NCI-H524 (cell line): Measurements from ENCODE around the gene NUDT13.
"Not testable (repeated sequence)": the region's sequence is repeated elsewhere in the genome, so short reads cannot be mapped to it uniquely, and the experiment has no call there.

Experiments
- DNase-seq, 2 experiments: peaks; one replicate each; lab custom pipeline; 2025; lab: John Stamatoyannopoulos, UW

NUDT13 gene

DNA sequence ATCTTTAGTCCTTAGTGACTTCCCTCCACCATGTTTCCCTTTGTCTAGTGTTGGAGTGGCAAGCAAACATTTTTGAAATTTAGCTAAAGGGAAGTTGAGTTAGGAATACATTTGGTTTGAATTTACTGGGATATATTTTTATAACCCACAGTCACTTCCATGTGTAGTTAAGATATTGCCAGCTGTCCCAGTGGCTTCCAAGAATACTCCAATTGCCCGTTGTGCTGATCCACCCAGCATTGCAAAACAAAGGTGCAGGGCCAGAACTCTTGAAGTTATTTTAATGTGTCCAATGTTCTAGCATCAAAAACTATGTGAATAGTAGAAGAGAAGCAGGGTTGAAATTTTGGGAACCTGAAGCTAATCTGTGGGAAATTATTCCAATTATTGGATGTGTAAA, 11.1 kb upstream of the NUDT13 start:
- DNase-seq = no peak

GRCh38 chr10:73106301-73106700, 4.0 kb upstream of the NUDT13 start:
- DNase-seq = no peak

- DNase-seq = not testable (repeated sequence)
Measured at GRCh38 chr10:73109248-73109652, 1.0 kb upstream of the NUDT13 start.

GRCh38 chr10:73112032-73112431, 1.8 kb downstream of the NUDT13 start:
- DNase-seq = not testable (repeated sequence)

DNA sequence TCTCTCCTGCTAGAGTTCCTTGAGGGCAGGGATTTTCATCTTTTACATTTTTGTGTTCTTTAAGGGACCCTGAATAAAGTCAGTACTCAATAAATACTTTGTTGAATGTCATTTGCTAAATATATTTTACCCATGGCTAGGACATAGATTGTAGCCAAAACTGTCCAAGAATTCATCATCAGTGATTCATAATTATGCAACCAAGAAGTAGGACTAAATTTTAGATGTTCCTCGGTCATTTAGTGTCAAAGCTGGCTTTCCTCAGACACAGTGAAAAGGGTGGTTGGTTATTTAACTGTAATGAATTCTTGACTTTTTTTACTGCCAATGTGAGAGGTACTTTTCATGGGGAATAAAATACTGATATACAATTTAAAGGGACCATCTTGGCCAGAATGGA, 3.3 kb downstream of the NUDT13 start:
- DNase-seq = no peak

GRCh38 chr10:73116017-73116416, 5.8 kb downstream of the NUDT13 start:
- no peak for DNase-seq

DNA sequence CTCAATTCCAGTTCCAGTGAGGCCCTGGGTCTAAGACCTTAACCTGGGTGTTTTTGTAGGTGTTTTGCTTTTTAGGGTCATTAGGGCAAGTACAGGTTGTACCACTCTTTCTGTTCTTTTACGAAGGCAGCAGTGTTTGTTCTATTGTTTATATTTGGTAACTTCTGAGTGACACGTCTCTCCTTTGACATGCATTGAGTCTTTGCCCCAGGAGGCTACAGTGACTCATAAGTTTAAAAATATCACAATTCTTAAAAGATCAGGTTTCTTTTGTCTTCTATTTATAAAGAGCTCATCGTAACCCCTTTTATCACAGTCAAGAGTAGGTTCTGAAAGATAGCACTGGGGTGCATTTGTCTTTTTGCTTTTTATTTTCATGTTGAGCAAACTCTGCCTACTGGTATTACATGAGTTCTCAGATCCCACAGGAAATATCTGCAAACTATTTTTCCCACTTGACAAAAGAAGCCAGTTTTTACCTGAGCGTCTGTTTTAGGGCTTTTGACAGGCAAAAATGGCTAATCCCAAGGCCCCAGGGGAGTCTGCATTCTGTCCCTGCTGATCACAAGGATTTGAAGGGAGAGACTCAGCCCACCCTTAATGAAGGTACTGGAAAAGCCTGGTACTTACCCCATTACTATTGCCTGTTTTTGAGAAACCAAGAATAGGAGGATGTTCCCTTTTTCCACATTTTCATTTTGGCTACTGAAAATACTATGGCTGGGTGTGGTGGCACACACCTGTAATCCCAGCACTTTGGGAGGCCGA, 7.9 kb downstream of the NUDT13 start:
- no peak for DNase-seq

DNA sequence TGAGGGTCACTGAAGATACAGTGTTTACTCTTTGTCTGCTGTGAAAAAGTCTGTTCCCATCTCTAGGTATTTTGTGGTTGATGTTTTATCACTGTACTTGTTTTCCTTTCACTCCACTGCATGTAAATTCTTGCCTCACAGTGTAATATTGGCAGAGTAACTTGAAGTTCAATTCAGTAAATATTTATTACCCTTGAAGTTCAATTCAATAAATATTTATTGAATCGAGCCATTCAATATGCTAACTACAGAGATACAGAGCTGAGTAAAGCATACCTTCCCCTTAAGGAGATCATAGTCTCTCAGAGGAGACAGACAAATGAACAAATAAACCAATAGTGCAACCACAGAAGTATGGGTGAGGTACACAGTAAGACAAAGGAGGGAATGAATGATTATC, 9.2 kb downstream of the NUDT13 start:
- DNase-seq = no peak

GRCh38 chr10:73119952-73120351, 9.7 kb downstream of the NUDT13 start:
- DNase-seq = no peak

- no peak for DNase-seq
Measured at GRCh38 chr10:73126343-73126742, 16.1 kb downstream of the NUDT13 start.

DNA sequence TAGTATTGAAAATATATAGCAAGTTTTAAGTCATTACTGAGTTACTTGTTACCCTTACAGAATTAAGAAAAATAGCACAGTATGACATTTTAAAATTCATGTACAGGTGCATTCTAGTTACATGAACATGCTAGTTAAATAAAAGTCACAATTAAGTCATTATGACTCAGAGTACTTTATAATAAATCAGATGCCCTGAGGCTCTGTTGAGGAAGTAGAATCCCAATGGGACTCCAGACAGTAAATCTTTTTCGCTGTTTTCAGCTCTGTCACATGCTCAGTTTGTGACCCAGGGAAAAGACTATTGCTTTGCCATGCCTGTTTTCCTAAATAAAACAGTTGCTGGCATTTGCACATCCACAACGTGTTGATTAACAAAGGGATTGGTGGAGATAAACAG, 21.0 kb downstream of the NUDT13 start:
- no peak for DNase-seq

GRCh38 chr10:73131913-73132686, 21.8 kb downstream of the NUDT13 start:
- no peak for DNase-seq

DNA sequence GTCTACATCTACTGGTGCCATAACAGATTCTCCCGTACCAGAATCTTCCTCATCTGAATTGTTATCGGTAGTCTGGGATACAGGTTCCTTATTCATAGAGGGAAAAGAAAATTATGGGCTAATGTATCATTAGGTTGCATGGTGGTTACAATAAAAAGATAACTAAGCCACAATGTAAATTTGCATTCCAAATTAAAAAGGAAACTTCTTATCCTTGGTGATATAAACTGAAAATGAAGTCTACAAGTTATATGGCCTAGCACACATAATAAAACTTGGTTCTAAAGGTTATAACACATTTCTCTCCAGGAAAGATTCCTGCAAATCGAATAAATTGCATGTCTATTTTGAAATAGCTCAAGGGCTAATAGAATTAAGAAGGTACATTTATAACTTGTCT, 24.5 kb downstream of the NUDT13 start:
- DNase-seq = no peak

DNA sequence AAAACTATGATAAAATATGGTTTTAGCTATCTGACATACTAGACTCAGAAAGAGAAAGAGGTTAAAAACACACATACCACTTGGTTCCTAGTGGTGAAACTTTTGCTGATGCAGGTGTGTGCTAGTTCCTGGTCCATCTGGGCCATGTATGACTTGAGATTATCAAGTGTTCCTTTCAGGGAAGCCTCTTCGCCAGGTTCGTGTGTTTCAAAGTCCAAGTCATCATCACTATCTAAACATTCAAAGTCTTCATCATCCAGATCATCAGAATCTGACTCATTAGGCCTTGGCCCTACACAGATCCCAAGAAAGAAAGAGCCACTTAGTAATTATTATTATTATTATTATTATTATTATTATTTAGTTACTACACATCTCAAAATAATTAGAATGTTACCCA, 26.4 kb downstream of the NUDT13 start:
- no peak for DNase-seq

DNA sequence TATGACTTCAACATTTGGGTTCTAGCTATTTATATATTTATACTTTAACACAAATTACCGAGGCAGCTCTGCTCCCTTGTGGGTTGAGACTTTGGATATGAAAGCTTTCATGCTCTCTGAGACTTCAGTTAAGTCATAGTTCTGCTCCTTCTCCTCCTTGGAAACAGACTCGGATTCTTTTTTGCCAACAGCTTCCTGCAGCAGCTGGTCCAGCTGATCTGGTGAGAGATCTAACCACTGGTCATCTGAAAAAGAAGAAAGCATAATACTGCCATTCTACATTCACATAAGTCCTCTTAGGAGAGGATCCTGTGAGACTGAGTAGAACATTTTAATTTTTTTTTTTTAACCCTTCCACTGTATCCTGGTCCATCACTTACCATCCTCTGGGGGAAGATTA, 29.0 kb downstream of the NUDT13 start:
- no peak for DNase-seq

DNA sequence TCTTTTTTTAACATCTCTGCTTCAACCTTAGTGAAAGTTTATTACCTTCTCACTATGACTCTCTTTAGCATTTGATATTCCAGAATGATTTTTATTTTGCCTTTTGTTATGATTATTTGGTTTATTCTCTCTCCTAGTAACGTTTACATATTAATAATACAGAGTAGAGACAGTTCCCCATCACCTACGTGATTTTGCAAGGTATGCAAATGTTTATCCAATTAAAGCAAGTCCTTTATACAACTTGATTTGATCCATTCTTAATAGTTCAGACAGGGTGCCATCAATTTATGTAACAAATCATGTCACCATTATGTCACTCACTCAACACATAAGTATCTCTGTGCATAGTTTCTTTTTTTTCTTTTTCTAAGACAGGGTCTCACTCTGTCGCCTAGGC, 31.3 kb downstream of the NUDT13 start:
- no peak for DNase-seq

GRCh38 chr10:73150633-73151413, 40.6 kb downstream of the NUDT13 start:
- DNase-seq = not testable (repeated sequence)

DNA sequence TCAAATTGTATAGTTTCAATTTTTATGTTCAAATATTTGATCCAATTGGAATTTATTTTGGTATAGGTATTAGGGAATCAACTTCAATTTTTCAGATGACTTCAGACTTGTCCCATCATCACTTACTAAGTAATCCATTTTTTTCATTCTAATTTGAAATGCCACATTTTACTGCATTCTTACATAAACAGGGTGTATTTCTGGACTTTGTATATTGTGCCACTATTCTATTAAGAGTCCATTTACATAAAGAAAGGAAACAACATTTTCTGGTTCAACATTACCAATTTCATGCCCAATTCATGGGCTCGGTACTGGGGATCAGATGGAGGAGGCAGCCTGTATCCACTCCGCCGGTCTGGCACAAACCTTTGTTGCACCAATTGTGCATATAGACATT, 41.8 kb downstream of the NUDT13 start:
- no peak for DNase-seq

DNA sequence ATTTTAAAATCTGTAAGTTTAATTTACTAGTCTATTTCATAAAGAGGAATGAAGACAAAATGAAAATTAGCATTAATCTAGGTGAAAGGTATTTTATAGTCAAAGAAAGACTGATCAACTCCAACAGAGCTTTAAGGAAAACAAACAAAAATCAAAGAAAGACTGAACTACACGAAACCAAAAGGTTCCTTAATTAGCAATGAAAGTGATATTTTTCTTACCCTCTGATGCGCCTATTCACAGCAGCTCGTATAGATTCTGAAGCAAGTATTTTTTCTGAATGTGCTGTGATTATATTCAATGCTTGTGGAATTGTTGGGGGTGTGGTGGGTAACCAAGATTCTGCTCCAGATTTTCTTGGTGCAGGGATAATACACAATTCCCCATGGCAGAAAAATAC, 45.8 kb downstream of the NUDT13 start:
- no peak for DNase-seq

GRCh38 chr10:73159038-73159648, 48.9 kb downstream of the NUDT13 start:
- DNase-seq = peak in 1 of 2 experiments; percentile 7

DNA sequence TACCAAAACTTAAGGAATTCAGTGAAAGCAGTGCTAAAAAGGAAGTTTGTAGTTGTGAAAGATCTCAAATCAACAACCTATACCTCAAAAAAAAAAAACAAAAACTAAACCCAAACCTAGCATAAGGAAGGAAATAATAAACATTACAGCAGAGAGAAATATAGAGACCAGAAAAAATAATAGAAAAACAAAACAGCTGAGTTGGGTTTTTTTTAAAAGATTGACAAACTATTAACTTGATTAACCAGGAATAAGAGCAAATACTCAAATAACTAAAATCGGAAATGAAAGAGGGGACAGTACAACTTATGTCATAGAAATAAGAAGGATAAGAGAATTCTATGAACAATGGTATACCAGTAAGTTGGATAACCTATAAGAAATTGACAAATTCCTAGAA, 50.8 kb downstream of the NUDT13 start:
- no peak for DNase-seq

DNA sequence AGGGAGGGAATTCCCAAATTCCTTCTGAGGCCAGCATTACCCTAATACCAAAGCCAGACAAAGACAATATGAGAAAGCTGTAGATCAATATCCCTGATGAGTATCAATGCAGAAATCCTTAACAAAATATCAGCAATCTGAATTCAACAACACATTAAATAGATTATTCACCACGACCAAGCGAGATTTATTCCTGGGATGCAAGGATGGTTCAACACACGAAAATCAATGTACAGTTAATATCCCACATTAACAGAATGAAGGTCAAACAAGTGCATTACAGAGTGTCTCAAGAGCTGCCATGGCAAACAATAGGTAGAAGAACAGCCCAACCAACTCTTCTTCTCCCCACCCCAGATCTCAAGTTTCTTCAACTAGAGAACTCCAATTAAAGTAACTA, 51.4 kb downstream of the NUDT13 start:
- no peak for DNase-seq
